Esophagus squamous epithelium (tissue), 4 donors: Measurements from ENCODE around the gene SERPINE2.

ENCODE experiments used
- POLR2A ChIP-seq, 4 donors: fragments of 450-650 bp; IDR thresholded peaks; one replicate each; pipeline ENCODE4 v1.6.1; 2017; ENCODE audit warnings: antibody characterized with exemption in 4 of 4, mild to moderate bottlenecking in 4 of 4, moderate library complexity in 3 of 4
- TF ChIP-seq, protein P1 (sequence below), 6 experiments: fragments of 450-650 bp in 4 of 6; fragments of 200-600 bp in 2 of 6; sonication (generic) in 2 of 6; IDR thresholded peaks; one replicate each; pipeline ENCODE4 v1.5.1; 2016 to 2019; ENCODE audit warnings: antibody characterized with exemption in 6 of 6, mild to moderate bottlenecking in 4 of 6, moderate library complexity in 4 of 6

DNA sequence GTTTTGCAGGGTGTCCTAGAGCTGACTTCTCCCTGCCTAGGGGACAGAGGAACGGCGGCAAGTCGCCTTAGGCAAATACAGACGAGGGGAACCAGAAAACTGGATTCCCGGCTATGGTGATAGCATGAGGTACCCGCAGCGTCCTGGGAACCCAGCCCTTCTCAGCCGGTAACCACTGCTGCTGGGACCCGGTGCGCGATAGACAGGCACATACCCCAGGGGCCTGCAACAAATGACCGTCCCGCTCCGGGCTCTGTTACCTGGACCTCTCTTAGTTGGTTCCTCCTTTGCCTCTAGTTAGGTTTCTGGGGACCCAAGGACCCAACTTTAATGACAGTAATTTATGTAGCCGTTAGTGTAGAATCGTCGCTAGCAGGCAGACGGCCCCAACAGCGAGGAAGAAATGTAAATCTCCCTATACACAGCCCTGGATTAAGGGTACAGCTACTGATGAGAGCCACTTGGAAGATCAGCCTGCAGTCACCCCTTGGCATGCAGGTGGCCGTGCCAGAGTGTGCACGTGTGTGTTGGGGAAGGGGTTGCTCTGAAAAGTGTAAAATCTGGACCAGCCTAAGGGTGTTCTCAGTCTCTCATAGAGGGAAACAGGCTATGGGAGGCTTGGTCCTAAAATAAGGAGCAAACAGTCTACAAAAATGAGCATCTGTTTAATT is 819 bp upstream of the SERPINE2 start:
- TF ChIP-seq, protein P1, sequence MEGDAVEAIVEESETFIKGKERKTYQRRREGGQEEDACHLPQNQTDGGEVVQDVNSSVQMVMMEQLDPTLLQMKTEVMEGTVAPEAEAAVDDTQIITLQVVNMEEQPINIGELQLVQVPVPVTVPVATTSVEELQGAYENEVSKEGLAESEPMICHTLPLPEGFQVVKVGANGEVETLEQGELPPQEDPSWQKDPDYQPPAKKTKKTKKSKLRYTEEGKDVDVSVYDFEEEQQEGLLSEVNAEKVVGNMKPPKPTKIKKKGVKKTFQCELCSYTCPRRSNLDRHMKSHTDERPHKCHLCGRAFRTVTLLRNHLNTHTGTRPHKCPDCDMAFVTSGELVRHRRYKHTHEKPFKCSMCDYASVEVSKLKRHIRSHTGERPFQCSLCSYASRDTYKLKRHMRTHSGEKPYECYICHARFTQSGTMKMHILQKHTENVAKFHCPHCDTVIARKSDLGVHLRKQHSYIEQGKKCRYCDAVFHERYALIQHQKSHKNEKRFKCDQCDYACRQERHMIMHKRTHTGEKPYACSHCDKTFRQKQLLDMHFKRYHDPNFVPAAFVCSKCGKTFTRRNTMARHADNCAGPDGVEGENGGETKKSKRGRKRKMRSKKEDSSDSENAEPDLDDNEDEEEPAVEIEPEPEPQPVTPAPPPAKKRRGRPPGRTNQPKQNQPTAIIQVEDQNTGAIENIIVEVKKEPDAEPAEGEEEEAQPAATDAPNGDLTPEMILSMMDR (IDR thresholded peaks at IDR 0.05): no peak
- no peak for TF ChIP-seq POLR2A (IDR thresholded peaks at IDR 0.05)
